ENCODE data around the gene IL6R.

- TF ChIP-seq CTCF (IDR thresholded peaks at IDR 0.05) (no peak), POLR2A (IDR thresholded peaks at IDR 0.05) (no peak)
Observed at GRCh38 chr1:154411525-154411924, 6.4 kb downstream of the IL6R start.
